HG02763 (cell line): ENCODE results near the gene PARP15.

Experiments used
- ATAC-seq: cut with Tn5 transposase; IDR thresholded peaks from one replicate; pipeline ENCODE4 v1.9.1; 2021; ENCODE audit warnings: mild to moderate bottlenecking, moderate library complexity; ENCODE audit not compliant: unreplicated experiment

PARP15 gene

DNA sequence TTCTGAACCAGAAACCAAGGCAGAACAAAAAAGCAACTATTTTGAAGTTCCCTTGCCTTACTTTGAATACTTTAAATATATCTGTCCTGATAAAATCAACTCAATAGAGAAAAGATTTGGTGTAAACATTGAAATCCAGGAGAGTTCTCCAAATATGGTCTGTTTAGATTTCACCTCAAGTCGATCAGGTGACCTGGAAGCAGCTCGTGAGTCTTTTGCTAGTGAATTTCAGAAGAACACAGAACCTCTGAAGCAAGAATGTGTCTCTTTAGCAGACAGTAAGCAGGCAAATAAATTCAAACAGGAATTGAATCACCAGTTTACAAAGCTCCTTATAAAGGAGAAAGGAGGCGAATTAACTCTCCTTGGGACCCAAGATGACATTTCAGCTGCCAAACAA lies 8.7 kb upstream of the PARP15 start:
- ATAC-seq: no peak

DNA sequence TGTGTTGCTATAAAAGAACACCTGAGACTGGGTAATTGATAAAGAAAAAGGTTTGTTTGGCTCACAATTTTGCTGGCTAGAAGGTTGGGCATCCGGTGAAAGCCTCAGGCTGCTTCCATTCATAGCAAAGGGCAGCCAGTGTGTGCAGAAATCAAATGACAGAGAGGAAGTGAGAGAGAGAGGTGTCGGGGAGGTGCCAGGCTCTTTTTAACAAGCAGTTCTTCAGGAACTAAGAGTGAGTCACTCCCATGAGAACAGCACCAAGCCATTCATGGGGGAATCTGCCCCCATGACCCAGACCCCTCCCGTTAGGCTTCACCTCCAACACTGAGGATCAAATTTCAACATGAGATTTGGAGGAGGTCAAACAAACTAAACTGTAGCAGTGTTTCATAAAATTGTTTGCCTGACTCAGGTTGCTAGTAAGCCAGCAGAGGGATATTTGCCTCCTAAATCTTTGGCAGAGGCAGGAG lies 4.5 kb upstream of the PARP15 start:
- no peak for ATAC-seq

- ATAC-seq: peak; percentile 79
Measured at GRCh38 chr3:122576174-122576940, 1.1 kb upstream of the PARP15 start.

- no peak for ATAC-seq
Measured at GRCh38 chr3:122578069-122578740, 755 bp downstream of the PARP15 start.

- no peak for ATAC-seq
Measured at GRCh38 chr3:122580470-122580869, 3.0 kb downstream of the PARP15 start.

DNA sequence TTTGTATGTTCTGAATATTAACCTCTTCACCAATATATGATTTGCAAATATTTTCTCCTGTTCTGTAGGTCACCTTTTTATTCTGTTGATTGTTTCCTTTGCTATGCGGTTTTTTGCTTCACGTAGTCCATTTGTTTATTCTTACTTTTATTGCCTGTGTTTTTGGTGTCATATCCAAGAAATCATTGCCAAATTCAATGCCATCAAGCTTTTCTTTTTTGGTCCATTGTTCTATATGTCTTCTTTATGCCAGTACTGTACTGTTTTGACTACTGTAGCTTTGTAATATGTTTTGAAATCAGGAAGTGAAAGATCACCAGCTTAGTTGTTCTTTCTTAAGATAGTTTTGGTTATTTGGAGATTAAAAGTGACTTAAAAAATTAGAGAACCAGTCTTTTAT lies 4.2 kb downstream of the PARP15 start:
- ATAC-seq: no peak

DNA sequence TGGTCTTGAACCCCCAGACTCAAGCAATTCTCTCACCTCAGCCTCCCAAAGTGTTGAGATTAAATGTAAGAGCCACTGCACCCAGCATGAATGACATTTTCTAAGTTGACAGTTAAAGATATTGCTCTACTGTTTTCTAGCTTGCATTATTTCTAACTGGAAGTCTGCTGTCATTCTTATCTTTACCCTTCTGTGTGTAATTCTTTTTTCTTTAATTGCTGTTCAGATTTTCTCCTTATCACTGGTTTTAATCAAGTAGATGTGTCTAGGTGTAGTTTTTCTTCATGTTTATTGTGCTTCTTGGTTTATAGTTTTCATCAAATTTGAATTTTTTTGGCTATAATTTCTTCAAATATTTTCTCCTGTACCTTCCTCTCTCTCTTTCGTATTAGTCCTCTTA lies 4.9 kb downstream of the PARP15 start:
- no peak for ATAC-seq

- ATAC-seq: no peak
Measured at GRCh38 chr3:122586098-122586497, 8.6 kb downstream of the PARP15 start.

DNA sequence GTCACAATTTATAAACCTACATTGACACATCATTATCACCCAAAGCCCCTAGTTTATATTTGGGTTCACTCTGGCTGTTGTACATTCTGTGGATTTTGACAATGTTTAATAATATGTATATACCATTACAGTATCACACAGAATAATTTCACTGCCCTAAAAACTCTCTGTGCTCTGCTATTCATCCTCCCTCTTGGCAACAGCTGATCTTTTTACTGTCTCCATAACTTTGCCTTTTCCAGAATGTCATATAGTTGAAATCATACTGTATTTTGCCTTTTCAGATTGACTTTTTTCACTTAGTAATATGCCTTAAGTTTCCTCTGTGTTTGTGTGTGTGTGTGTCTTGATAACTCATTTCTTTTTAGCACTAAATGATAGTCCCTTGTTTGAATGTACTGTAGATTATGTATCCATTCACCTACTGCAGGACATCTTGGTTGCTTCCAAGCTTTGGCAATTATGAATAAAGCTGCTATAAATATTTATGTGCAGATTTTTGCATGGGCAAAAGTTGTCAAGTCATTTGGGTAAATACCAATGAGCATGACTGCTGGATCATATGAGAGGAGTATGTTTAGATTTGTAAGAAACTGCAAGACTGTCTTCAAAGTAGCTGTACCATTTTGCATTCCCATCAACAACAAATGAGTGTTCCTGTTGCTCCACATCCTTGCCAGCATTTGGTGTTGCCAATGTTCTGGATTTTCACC lies 9.5 kb downstream of the PARP15 start:
- ATAC-seq: no peak

- no peak for ATAC-seq
Measured at GRCh38 chr3:122587572-122587971, 10.1 kb downstream of the PARP15 start.

DNA sequence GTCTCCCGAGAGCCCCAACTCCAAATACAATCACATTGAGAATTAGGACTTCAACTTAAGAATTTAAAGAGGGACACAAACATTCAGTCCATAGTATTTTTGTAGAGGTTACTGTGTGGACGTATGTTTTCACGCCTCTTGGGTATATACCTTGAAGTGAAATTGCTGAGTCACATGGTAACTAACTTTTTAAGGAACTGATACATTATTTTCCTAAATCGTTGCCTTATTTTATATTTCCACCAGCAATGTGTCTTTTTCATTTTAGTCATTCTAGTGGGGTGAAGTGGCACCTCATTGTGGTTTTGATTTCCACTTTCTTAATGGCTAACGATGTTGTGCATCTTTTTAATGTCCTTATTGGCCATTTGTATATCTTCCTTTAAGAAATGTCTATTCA lies 11.8 kb downstream of the PARP15 start:
- no peak for ATAC-seq

DNA sequence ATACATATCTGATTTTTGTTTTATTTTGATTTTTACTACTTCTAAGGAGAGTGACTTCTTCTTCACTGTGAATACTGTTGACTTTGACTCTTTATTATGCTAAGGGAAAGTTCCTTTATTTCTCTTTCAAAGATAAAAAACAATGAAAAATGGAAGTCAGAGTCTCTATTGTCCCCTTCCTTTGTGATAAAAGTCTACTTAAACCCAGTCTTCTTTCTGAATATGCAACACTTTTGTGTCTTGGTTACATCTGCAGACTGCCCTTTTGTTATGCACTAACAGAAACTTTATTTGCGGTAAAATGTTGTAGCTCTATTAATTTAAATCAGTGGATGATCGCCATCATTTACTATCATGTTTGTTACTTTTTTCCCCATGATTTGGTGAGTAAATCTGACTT lies 13.2 kb downstream of the PARP15 start:
- ATAC-seq: no peak

DNA sequence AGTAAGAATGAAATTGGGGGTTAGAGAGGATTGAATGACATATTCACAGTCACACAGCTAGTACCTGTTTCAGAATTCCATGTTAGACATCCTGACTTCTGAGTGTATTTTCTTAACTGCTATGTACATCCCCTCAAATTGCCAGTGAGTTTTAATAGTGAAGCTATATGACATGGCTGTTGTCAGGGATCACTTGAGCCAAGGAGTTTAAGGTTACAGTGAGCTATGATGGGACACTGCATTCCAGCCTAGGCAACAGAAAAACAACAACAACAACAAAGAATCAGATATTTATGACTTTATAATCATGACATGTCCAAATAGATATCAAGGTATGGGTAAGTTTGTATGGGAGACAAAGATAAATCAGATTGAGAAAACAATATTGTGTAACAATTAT lies 16.6 kb downstream of the PARP15 start:
- ATAC-seq: no peak

DNA sequence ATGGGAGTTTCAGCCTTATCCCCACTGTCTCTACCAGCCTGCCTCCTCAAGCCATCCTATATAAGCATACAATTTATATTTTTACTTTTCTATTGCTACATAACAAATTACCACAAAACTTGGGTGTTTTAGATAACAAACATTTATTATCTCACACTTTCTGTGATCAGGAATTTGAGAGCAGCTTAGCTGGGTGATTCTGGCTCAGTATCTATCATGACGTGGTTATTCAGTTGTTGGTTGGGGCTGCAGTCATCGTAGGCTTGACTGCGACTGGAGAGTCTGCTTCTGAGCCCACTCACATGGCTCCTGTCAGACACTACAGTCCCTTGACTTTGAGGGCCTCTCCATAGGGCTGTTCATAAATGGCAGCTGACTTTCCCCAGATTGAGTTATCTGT lies 20.7 kb downstream of the PARP15 start:
- no peak for ATAC-seq

DNA sequence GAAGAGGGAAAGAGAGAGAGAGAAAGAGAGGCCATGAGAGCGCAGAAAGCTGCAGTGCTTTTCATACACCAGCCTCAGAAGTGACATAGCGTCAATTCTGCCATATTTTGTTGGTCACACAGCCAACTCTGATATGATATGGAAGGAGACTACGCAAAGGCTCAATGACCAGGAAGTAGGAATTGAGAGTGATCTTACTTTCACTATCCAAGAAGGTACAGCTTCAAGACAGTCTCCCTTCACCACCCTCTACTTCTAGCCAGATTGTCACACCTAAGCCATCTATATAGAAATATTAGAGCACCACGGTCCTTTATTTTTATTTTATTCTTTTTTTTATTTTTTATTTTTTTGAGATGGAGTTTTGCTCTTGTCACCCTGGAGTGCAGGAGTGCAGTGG lies 21.1 kb downstream of the PARP15 start:
- ATAC-seq: no peak

GRCh38 chr3:122602011-122602710 lies 24.7 kb downstream of the PARP15 start:
- no peak for ATAC-seq

DNA sequence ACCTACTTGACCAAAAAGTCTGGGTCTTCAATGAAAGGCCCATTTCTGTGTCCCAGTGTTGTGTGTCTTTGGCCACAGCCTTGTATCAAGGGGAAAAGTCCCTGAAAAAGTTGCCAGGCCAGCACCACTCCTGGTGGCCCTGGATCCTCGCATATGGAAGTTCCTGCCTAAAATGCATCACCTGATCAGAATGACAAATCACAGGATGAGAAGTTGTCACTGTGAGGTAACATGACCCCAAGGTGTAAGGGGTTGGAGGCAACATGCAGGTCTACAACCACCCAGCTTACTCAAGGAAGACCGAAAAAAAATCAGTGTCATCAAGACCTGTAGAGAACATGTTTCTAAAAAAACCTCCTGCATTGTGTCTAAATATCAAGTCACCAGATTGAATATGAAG lies 25.6 kb downstream of the PARP15 start:
- no peak for ATAC-seq

GRCh38 chr3:122606330-122606729 lies 28.9 kb downstream of the PARP15 start:
- ATAC-seq: no peak

DNA sequence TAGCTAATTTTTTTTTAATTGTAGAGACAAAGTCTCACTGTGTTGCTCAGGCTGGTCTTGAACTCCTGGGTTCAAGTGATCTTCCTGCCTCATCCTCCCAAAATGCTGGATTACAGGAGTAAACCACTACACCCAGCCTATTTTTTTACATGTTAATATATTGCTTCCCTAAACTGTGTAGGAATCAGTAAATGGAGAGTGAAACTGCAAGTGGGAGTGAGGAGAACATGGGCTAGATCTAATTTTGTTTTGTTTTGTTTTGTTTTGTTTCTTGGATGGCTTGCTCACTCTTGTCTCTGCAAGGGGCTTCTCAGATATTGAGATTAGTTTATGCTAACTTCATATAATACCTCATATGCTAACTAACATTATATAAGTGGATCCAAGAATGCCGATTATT lies 31.5 kb downstream of the PARP15 start:
- ATAC-seq: no peak

DNA sequence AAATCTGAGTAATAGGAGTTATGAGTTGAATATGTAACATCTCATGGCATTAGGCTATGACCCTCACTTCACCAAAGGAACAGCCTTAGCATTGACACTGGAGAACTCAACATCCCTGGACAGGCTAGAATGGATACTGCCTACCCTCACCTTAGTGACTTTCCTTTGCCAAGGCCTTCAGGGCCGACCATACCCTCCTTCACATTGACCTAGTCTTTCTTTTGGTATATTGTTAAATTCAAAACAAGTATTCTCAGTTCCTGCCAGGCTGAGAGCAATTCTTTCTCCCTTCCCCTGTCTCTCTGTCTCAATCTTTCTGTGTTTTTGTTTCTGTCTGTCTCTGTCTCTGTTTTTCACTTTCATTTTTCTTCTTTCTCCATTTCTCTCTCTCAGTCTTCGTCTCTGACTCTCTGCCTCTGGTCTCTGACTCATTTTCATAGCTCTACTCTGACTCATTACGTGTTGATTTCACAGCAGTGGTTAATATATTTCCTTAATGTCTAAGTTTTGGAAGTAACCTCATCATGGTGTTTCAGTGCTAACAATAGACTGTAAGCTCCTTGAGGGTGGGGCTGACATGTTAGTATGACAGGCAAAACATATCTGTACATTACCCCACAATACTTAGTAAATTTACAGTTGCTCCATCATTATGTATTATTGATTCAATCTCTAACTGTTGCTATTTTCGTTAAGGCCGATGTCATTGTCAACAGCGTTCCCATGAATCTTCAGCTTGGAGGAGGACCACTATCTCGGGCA lies 32.5 kb downstream of the PARP15 start:
- ATAC-seq: peak; percentile 95

DNA sequence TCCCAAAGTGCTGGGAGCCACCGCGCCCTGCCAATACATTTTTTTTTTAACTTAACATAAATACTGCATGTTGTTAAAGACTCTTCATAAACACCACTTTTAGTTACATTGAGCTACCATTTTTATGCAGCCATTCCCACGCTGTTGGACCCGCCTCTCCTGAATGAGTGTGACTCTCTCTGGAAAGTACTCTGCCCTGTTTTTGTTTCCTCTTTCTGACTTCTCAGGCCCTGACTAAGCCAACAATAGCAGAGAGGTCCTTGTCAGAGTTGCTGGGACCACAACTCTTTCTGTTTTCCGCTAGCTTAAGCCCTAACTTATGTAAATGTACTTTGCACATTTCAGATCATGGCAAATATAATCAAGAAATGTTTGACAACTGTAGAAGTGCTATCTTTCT lies 35.2 kb downstream of the PARP15 start:
- no peak for ATAC-seq
